Suprapubic skin (tissue), 4 donors: ENCODE measurements around the gene RHCG. TPM values are rescaled to one million over a fixed set of nuclear protein-coding genes. Genes with fewer than 3 reads are reported as not detected.

ENCODE experiments used
- DNase-seq, 2 donors: peaks; one replicate each; pipeline ENCODE4 v3.0.0-alpha.2; 2019; ENCODE audit warnings: low spot score in 2 of 2
- H3K27ac ChIP-seq: fragments of 200-600 bp; sonication (generic); one replicate; pipeline ENCODE4 v1.5.1; 2019
- H3K27me3 ChIP-seq: fragments of 200-600 bp; sonication (generic); one replicate; pipeline ENCODE4 v1.5.1; 2019
- H3K36me3 ChIP-seq: fragments of 200-600 bp; sonication (generic); one replicate; pipeline ENCODE4 v1.5.1; 2019
- H3K4me1 ChIP-seq: fragments of 200-600 bp; sonication (generic); one replicate; pipeline ENCODE4 v1.5.1; 2019
- H3K4me3 ChIP-seq: fragments of 200-600 bp; sonication (generic); one replicate; pipeline ENCODE4 v1.5.1; 2019; ENCODE audit warnings: mild to moderate bottlenecking
- H3K9me3 ChIP-seq: fragments of 200-600 bp; sonication (generic); one replicate; pipeline ENCODE4 v1.5.1; 2019
- EP300 ChIP-seq: sonication (generic); formaldehyde crosslinking; IDR thresholded peaks from one replicate; pipeline ENCODE4 v1.6.1; 2017; ENCODE audit warnings: antibody characterized with exemption
- POLR2A ChIP-seq, 2 donors: fragments of 450-650 bp; IDR thresholded peaks; one replicate each; pipeline ENCODE4 v1.6.1; 2017; ENCODE audit warnings: antibody characterized with exemption in 2 of 2, mild to moderate bottlenecking in 2 of 2, moderate library complexity in 2 of 2
- POLR2AphosphoS5 ChIP-seq, 3 donors: sonication (generic); formaldehyde crosslinking; IDR thresholded peaks; one replicate each; pipeline ENCODE4 v1.6.1; 2017; ENCODE audit warnings: antibody characterized with exemption in 3 of 3
- WGBS: methylation state at CpG from one replicate; pipeline ENCODE4 v1.1.5; 2018; 5-methylcytosine and 5-hydroxymethylcytosine counted together
- total RNA-seq, 4 donors: library from RNA; depleted of rRNA; stranded (reverse); fragments of >200 nt; gene quantifications; one replicate each; pipeline ENCODE4 v1.1.0, GENCODE V29; 2016
- TF ChIP-seq, protein P1 (sequence below), 2 donors: fragments of 200-600 bp in 1 of 2; fragments of 450-650 bp in 1 of 2; sonication (generic) in 1 of 2; IDR thresholded peaks; one replicate each; pipeline ENCODE4 v1.5.1; 2016 to 2019; ENCODE audit warnings: antibody characterized with exemption in 2 of 2, mild to moderate bottlenecking in 1 of 2, moderate library complexity in 1 of 2

RHCG gene
- total RNA-seq, 4 donors from 2014 or later = 18.6 to 24.2 (median 20.8) TPM

DNA sequence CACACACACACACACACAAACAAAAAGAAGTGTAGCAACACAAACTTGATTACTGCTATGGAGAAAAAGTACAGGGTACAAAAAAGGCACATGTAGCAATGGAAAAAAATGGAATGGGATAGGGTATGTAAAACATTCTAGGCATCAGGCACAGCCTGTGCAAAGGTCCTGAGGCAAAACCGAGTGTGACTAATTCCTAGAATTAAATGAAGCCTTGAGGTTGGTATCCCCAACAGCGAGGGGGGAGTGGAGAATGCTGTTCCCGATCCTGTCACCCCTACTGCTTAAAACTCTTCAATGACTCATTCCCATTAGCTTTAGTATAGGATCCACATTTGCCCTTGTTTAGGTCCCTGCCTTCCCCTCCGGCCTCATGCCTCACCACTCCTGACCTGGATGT, 37.9 kb downstream of the RHCG start:
- Histone ChIP-seq H3K9me3 (no peaks in the 10 kb centered on the region), H3K27me3 (peaks cover 17% of the 10 kb centered on the region), H3K36me3 (no peaks in the 10 kb centered on the region), H3K27ac (no peak overlapping the region), H3K4me1 (no peaks in the 10 kb centered on the region), H3K4me3 (no peak overlapping the region)
- TF ChIP-seq POLR2A (IDR thresholded peaks at IDR 0.05) (no peak), EP300 (no peak), POLR2AphosphoS5 (IDR thresholded peaks at IDR 0.05) (no peak)
- TF ChIP-seq, protein P1, sequence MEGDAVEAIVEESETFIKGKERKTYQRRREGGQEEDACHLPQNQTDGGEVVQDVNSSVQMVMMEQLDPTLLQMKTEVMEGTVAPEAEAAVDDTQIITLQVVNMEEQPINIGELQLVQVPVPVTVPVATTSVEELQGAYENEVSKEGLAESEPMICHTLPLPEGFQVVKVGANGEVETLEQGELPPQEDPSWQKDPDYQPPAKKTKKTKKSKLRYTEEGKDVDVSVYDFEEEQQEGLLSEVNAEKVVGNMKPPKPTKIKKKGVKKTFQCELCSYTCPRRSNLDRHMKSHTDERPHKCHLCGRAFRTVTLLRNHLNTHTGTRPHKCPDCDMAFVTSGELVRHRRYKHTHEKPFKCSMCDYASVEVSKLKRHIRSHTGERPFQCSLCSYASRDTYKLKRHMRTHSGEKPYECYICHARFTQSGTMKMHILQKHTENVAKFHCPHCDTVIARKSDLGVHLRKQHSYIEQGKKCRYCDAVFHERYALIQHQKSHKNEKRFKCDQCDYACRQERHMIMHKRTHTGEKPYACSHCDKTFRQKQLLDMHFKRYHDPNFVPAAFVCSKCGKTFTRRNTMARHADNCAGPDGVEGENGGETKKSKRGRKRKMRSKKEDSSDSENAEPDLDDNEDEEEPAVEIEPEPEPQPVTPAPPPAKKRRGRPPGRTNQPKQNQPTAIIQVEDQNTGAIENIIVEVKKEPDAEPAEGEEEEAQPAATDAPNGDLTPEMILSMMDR (IDR thresholded peaks at IDR 0.05) = no peak
- no peak for DNase-seq
- 55% methylated on average over 4 of the region's 4 CpGs for WGBS

DNA sequence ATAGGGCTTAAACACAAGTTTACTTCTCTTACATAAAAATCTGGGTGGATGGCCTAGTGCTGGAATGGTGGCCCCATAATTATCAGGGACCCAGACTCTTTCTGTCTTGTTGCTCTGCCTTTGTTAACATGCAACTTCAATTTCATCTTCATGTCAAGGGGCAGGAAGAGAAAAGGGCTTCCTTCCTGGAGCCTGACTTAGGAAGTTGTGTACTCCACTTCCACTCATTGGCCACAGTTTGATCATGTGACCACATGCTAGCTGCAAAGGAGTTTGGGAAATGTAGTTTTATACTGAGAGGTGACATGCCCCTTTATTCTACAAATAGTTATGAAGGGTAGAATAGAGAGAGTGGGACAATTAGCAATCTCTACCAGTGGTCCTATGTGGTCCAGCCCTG, 39.3 kb downstream of the RHCG start:
- no peaks in the 10 kb centered on the region for H3K36me3 ChIP-seq
- H3K27ac ChIP-seq = no peak overlapping the region
- H3K27me3 ChIP-seq = peaks cover 23% of the 10 kb centered on the region
- DNase-seq = no peak
- H3K9me3 ChIP-seq = no peaks in the 10 kb centered on the region
- H3K4me1 ChIP-seq = no peaks in the 10 kb centered on the region
- no peak for TF ChIP-seq EP300
- TF ChIP-seq POLR2A (IDR thresholded peaks at IDR 0.05) = no peak
- TF ChIP-seq, protein P1 (IDR thresholded peaks at IDR 0.05) = no peak
- TF ChIP-seq POLR2AphosphoS5 (IDR thresholded peaks at IDR 0.05) = no peak
- no peak overlapping the region for H3K4me3 ChIP-seq

DNA sequence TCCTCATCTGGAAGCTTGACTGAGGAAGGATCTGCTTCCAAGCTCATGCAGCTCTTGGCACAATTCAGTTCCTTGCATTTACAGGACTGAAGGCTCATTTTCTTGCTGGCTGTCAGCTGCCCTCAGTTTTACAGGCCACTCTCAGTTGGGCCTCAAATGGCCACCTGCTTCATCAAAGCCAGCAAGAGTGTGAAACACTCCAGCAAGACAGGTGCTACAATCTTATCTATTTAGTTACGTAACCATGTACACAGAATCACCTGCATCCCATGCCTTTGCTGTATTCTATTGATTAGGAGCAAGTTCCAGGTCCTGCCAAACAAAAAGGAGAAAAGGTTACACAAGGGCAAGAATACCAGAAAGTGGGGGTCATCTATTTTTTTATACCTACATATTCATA, 40.8 kb downstream of the RHCG start:
- Histone ChIP-seq H3K4me1 (peaks cover under 1% of the 10 kb centered on the region), H3K4me3 (no peak overlapping the region), H3K36me3 (no peaks in the 10 kb centered on the region), H3K27me3 (peaks cover 29% of the 10 kb centered on the region), H3K27ac (no peak overlapping the region), H3K9me3 (no peaks in the 10 kb centered on the region)
- DNase-seq = no peak
- no peak for TF ChIP-seq POLR2AphosphoS5 (IDR thresholded peaks at IDR 0.05)
- TF ChIP-seq, protein P1 (IDR thresholded peaks at IDR 0.05) = no peak
- TF ChIP-seq EP300 = no peak
- TF ChIP-seq POLR2A (IDR thresholded peaks at IDR 0.05) = no peak
- 96% methylated on average over 1 of the region's 1 CpG for WGBS

DNA sequence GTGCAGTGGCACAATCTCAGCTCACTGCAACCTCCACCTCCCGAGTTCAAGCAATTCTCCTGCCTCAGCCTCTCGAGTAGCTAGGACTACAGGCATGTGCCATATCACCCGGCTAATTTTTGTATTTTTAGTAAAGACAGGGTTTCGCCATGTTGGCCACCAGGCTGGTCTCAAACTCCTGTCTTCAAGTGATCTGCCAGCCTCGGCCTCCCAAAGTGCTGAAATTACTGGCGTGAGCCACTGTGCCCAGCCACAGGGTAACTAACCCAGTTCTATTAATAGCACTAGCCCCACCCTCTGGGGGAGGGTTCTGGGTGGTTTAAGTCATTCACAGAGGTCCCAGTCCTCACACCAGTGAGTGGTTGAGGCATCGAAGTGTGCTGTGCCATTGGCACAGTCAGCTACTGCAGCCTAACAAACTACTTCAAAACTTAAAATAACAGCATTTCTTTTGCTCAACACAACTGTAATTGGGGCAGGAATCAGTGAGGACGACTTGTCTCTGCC, 44.0 kb downstream of the RHCG start:
- H3K36me3 ChIP-seq = no peaks in the 10 kb centered on the region
- peaks cover 4% of the 10 kb centered on the region for H3K4me1 ChIP-seq
- H3K27ac ChIP-seq = no peak overlapping the region
- no peaks in the 10 kb centered on the region for H3K9me3 ChIP-seq
- no peak for DNase-seq
- no peak overlapping the region for H3K4me3 ChIP-seq
- WGBS = 74% methylated on average over 8 of the region's 8 CpGs
- peaks cover 56% of the 10 kb centered on the region for H3K27me3 ChIP-seq
- TF ChIP-seq, protein P1 (IDR thresholded peaks at IDR 0.05) = no peak
- TF ChIP-seq POLR2AphosphoS5 (IDR thresholded peaks at IDR 0.05) (no peak), EP300 (no peak)

DNA sequence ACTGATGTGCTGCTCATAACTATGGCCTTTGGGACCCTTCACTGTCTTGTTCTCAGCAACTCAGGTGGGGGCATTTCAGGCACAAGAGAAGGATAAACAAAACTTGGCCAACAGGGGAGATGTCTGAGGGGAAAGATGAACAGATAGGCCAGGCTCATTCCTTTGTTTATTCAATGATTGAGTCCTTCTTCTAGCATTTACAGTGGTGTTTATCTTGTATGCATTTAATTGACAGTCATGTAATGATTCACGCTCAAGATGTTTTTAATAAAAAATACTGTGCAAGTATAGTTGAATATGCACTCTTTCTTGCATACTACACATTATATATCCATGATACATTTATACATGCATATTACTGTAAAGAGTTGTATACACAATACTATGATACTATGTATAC, 44.5 kb downstream of the RHCG start:
- peaks cover 60% of the 10 kb centered on the region for H3K27me3 ChIP-seq

More for the DNA sequence above, 44.5 kb downstream of the RHCG start:
- Histone ChIP-seq H3K9me3 (no peaks in the 10 kb centered on the region), H3K36me3 (no peaks in the 10 kb centered on the region), H3K4me3 (no peak overlapping the region), H3K27ac (no peak overlapping the region), H3K4me1 (peaks cover 4% of the 10 kb centered on the region)
- TF ChIP-seq POLR2A (IDR thresholded peaks at IDR 0.05) (no peak), POLR2AphosphoS5 (IDR thresholded peaks at IDR 0.05) (no peak), EP300 (no peak)
- TF ChIP-seq, protein P1 (IDR thresholded peaks at IDR 0.05) = no peak
- no peak for DNase-seq
- 83% methylated on average over 1 of the region's 1 CpG for WGBS
